ENCODE results near the gene SIM2.
A peak's percentile ranks its signal among the peaks of the same experiment; 100 is the strongest.

Gene SIM2

GRCh38 chr21:36697851-36698384 lies 997 bp upstream of the SIM2 start:
- no peak overlapping the region for H3K4me3 ChIP-seq (ENCODE audit: low read length)
- no peak for DNase-seq (ENCODE audit: low read depth, low spot score)

- H3K4me3 ChIP-seq (ENCODE audit: low read length): no peak overlapping the region
- DNase-seq (ENCODE audit: low read depth, low spot score): no peak
Measured at GRCh38 chr21:36698385-36698980, 432 bp upstream of the SIM2 start.

GRCh38 chr21:36699546-36700294 lies 805 bp downstream of the SIM2 start:
- DNase-seq (ENCODE audit: low read depth, low spot score): no peak
- no peak overlapping the region for H3K4me3 ChIP-seq (ENCODE audit: low read length)

GRCh38 chr21:36700295-36700970 lies 1.5 kb downstream of the SIM2 start:
- H3K4me3 ChIP-seq (ENCODE audit: low read length): no peak overlapping the region
- DNase-seq (ENCODE audit: low read depth, low spot score): no peak

- H3K4me3 ChIP-seq (ENCODE audit: low read length): no peak overlapping the region
Measured at GRCh38 chr21:36700971-36701755, 2.2 kb downstream of the SIM2 start.

GRCh38 chr21:36701756-36702621 lies 3.1 kb downstream of the SIM2 start:
- no peak overlapping the region for H3K4me3 ChIP-seq (ENCODE audit: low read length)
- no peak for DNase-seq (ENCODE audit: low read depth, low spot score)

More at GRCh38 chr21:36700971-36701755, 2.2 kb downstream of the SIM2 start:
- no peak for DNase-seq (ENCODE audit: low read depth, low spot score)

- no peak overlapping the region for H3K4me3 ChIP-seq (ENCODE audit: low read length)
- DNase-seq (ENCODE audit: low read depth, low spot score): no peak
Measured at GRCh38 chr21:36702622-36702968, 3.7 kb downstream of the SIM2 start.

GRCh38 chr21:36703123-36703522 lies 4.2 kb downstream of the SIM2 start:
- H3K4me3 ChIP-seq (ENCODE audit: low read length): no peak overlapping the region
- no peak for DNase-seq (ENCODE audit: low read depth, low spot score)

- no peak for DNase-seq (ENCODE audit: low read depth, low spot score)
- H3K4me3 ChIP-seq (ENCODE audit: low read length): no peak overlapping the region
Measured at GRCh38 chr21:36703626-36704280, 4.8 kb downstream of the SIM2 start.

GRCh38 chr21:36704281-36704957 lies 5.5 kb downstream of the SIM2 start:
- no peak for DNase-seq (ENCODE audit: low read depth, low spot score)
- no peak overlapping the region for H3K4me3 ChIP-seq (ENCODE audit: low read length)

- no peak for DNase-seq (ENCODE audit: low read depth, low spot score)
- no peak overlapping the region for H3K4me3 ChIP-seq (ENCODE audit: low read length)
Measured at GRCh38 chr21:36704958-36705678, 6.2 kb downstream of the SIM2 start.

- peak; percentile 65 for DNase-seq (ENCODE audit: low read depth, low spot score)
- no peak overlapping the region for H3K4me3 ChIP-seq (ENCODE audit: low read length)
Measured at GRCh38 chr21:36705679-36706481, 7.0 kb downstream of the SIM2 start.

- H3K4me3 ChIP-seq (ENCODE audit: low read length): no peak overlapping the region
- DNase-seq (ENCODE audit: low read depth, low spot score): no peak
Measured at GRCh38 chr21:36706482-36706852, 7.6 kb downstream of the SIM2 start.

- no peak overlapping the region for H3K4me3 ChIP-seq (ENCODE audit: low read length)
- DNase-seq (ENCODE audit: low read depth, low spot score): no peak
Measured at GRCh38 chr21:36706951-36707762, 8.2 kb downstream of the SIM2 start.

- no peak for DNase-seq (ENCODE audit: low read depth, low spot score)
- no peak overlapping the region for H3K4me3 ChIP-seq (ENCODE audit: low read length)
Measured at GRCh38 chr21:36707763-36708285, 8.9 kb downstream of the SIM2 start.

Measured in Jurkat, Clone E6-1 (cell line).